Kidney (tissue), 14 donors: Measurements from ENCODE around the gene TRIM47. TPM values are rescaled to one million over a fixed set of nuclear protein-coding genes. Genes with fewer than 3 reads are reported as not detected.

Experiments used
- DNase-seq, 5 donors: peaks; one replicate each; pipeline ENCODE4 v3.0.0-alpha.2; 2013 to 2020
- FAIRE-seq: peaks from 2 replicates; lab custom pipeline; 2012; peaks lifted over from hg19 to GRCh38; lab: Jason Lieb, UNC
- H3K27ac ChIP-seq, 2 donors: one replicate each; pipeline ENCODE4 v1.7.0; 2013; ENCODE audit warnings: low read depth in 2 of 2, low read length in 2 of 2, inconsistent platforms in 1 of 2
- H3K27me3 ChIP-seq: one replicate; pipeline ENCODE4 v1.7.1; 2013; ENCODE audit warnings: low read length, inconsistent platforms; ENCODE audit not compliant: control insufficient read depth, insufficient read depth
- H3K36me3 ChIP-seq, 3 donors: one replicate each; pipeline versions ENCODE4 v1.7.0 to v1.7.1; 2013; ENCODE audit warnings: low read length in 3 of 3, control low read depth in 1 of 3, inconsistent platforms in 1 of 3; ENCODE audit not compliant: insufficient read depth in 3 of 3, control insufficient read depth in 2 of 3
- H3K4me1 ChIP-seq, 3 donors: one replicate each; pipeline versions ENCODE4 v1.7.0 to v1.7.1; 2013; ENCODE audit warnings: low read length in 3 of 3, inconsistent platforms in 1 of 3, low read depth in 1 of 3; ENCODE audit not compliant: control insufficient read depth in 2 of 3, insufficient read depth in 2 of 3
- H3K4me3 ChIP-seq, 3 donors: one replicate each; pipeline versions ENCODE4 v1.7.0 to v1.8.1; 2013; ENCODE audit warnings: low read length in 3 of 3, control low read depth in 1 of 3, inconsistent platforms in 1 of 3
- H3K9ac ChIP-seq, 3 donors: one replicate each; pipeline versions ENCODE4 v1.7.0 to v1.7.1; 2013; ENCODE audit warnings: low read length in 3 of 3, control low read depth in 1 of 3, inconsistent platforms in 1 of 3
- H3K9me3 ChIP-seq, 3 donors: one replicate each; pipeline versions ENCODE4 v1.7.0 to v1.7.1; 2013; ENCODE audit warnings: low read length in 3 of 3, control low read depth in 1 of 3, inconsistent platforms in 1 of 3; ENCODE audit not compliant: control insufficient read depth in 2 of 3, insufficient read depth in 1 of 3
- CTCF ChIP-seq: IDR thresholded peaks from 3 replicates; pipeline ENCODE4 v1.5.1; 2012; ENCODE audit warnings: mild to moderate bottlenecking, moderate library complexity, borderline replicate concordance; ENCODE audit not compliant: insufficient read depth; ENCODE audit errors: extremely low read depth
- intact Hi-C: fragments of 100-400 bp; cut with DNase I; formaldehyde crosslinking; loops from one replicate; pipeline ENCODE4 v1.11.1; 2022
- polyA plus RNA-seq: library from polyadenylated mRNA; stranded (reverse); fragments of 350-450 nt; fragmentation: Illumina TruSeq; extraction: RNeasy Lipid Tissue Mini Kit (QIAGEN cat#74804); gene quantifications from one replicate; pipeline ENCODE4 v1.2.3, GENCODE V29; 2014; ENCODE audit warnings: low read depth, low replicate concordance; ENCODE audit not compliant: insufficient read depth
- total RNA-seq: library from RNA; stranded (reverse); fragmentation: NEBNext Ultra II Directional; extraction: Animal tissue kit (Norgen Biotek cat#: 25700); gene quantifications from one replicate; pipeline ENCODE4 v1.2.1, GENCODE V29; 2021
- donor health status: control.
- donor health status: control.
- donor health status: control.
- donor health status: control.
- donor health status: control.
- donor health status: DM: yes; HTN: yes; CAD: no.
- donor health status: Normal renal cell carcinoma (clear cell type).

Gene TRIM47
- total and polyA plus RNA-seq, 2 donors from 2014 or later = 95.0 to 118 TPM

DNA sequence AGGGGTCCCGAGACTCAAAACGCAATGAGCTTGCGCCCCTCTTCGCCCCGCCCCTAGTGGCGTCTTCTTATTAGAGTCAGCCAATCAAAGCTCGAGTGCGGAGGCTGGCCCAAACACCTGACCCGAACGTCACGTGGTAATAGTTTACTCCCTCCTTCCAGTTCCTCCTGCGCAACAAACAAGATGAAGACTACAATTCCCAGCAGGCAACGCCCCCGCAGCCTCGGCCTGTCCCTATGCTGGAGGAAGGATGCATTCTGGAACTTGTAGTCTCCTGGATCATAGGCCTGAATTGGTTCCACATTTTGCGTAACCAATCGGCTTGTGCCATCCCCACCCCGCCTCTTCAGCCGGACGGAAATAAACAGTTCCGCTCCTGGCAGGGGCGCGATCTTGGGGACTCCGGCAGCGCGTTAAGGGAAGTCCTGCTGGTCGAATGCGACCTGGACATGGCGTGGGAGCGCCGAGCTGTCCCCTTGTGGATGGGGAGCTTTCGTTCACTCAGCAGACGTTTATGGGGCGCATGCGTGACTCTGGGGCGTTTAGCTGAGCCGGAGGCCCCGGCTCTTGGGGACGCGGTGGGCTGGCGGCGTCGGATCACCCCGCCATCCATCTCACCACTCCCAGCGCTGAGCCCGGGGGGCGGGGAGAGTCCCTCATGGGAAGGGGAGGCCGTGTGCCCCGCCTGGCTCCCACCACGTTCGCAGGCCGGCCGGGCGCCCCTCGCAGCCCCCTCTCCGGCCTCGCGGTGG is 22.9 kb downstream of the TRIM47 start, which contains the start of gene WBP2:
Gene WBP2, minus strand, starts transcription at position 26 of the 752 bp plus-strand sequence. CDS start 38 bp downstream, outside the sequence.
- FAIRE-seq = peak; percentile 98
- H3K27ac ChIP-seq = peak within 1 kb of the TSS; percentile 99
- H3K4me1 ChIP-seq = peaks cover 0 to 14% (median 12%) of the 10 kb centered on the region in 3 donors
- peak; percentile 99 to 100 (median 100) for DNase-seq
- intact Hi-C loops = no loop called here
- H3K36me3 ChIP-seq = peaks cover 3 to 12% (median 6%) of the 10 kb centered on the region in 3 donors
- H3K27me3 ChIP-seq = no peaks in the 10 kb centered on the region
- H3K4me3 ChIP-seq = peak within 1 kb of the TSS; percentile 80 to 94 (median 80)
- peak within 1 kb of the TSS; percentile 87 to 96 (median 91) for H3K9ac ChIP-seq
- TF ChIP-seq CTCF = peak; percentile 45
- no peaks in the 10 kb centered on the region for H3K9me3 ChIP-seq

GRCh38 chr17:75854881-75855309 is 23.5 kb downstream of the TRIM47 start:
- intact Hi-C loops = no loop called here
- DNase-seq = no peak
- Histone ChIP-seq H3K27ac (peak overlapping the region; percentile 99), H3K36me3 (peaks cover 3 to 15% (median 8%) of the 10 kb centered on the region in 3 donors), H3K4me3 (peak overlapping the region; percentile 70 to 80 (median 80)), H3K27me3 (no peaks in the 10 kb centered on the region), H3K9ac (peak overlapping the region; percentile 51 to 91 (median 81)), H3K4me1 (peaks cover 0 to 14% (median 12%) of the 10 kb centered on the region in 3 donors), H3K9me3 (no peaks in the 10 kb centered on the region)
- TF ChIP-seq CTCF = no peak
- no peak for FAIRE-seq

- peak in 1 of 5 donors; percentile 40 for DNase-seq
- H3K4me3 ChIP-seq = peak overlapping the region; percentile 70 to 80 (median 80)
- no peak for TF ChIP-seq CTCF
- no peak for FAIRE-seq
- peak overlapping the region; percentile 51 to 91 (median 81) for H3K9ac ChIP-seq
- no peaks in the 10 kb centered on the region for H3K27me3 ChIP-seq
- H3K9me3 ChIP-seq = no peaks in the 10 kb centered on the region
- H3K27ac ChIP-seq = peak overlapping the region; percentile 99
- H3K36me3 ChIP-seq = peaks cover 3 to 22% (median 14%) of the 10 kb centered on the region in 3 donors
- intact Hi-C loops = no loop called here
- H3K4me1 ChIP-seq = peaks cover 0 to 19% (median 12%) of the 10 kb centered on the region in 3 donors
Observed at GRCh38 chr17:75854101-75854748, 24.2 kb downstream of the TRIM47 start.
